T follicular helper cell (primary cell): ENCODE data around the gene APOF.
"Not testable (repeated sequence)": the region's sequence is repeated elsewhere in the genome, so short reads cannot be mapped to it uniquely, and the experiment has no call there.

Source experiments
- DNase-seq: peaks from one replicate; pipeline ENCODE4 v3.0.0-alpha.2; 2020; ENCODE audit warnings: low read depth
- total RNA-seq, 2 experiments: gene quantifications; one replicate each; lab custom pipeline; 2026; lab: John Stamatoyannopoulos, UW

APOF gene
- 0 to 0.04 reads per million in 2 experiments for total RNA-seq

DNA sequence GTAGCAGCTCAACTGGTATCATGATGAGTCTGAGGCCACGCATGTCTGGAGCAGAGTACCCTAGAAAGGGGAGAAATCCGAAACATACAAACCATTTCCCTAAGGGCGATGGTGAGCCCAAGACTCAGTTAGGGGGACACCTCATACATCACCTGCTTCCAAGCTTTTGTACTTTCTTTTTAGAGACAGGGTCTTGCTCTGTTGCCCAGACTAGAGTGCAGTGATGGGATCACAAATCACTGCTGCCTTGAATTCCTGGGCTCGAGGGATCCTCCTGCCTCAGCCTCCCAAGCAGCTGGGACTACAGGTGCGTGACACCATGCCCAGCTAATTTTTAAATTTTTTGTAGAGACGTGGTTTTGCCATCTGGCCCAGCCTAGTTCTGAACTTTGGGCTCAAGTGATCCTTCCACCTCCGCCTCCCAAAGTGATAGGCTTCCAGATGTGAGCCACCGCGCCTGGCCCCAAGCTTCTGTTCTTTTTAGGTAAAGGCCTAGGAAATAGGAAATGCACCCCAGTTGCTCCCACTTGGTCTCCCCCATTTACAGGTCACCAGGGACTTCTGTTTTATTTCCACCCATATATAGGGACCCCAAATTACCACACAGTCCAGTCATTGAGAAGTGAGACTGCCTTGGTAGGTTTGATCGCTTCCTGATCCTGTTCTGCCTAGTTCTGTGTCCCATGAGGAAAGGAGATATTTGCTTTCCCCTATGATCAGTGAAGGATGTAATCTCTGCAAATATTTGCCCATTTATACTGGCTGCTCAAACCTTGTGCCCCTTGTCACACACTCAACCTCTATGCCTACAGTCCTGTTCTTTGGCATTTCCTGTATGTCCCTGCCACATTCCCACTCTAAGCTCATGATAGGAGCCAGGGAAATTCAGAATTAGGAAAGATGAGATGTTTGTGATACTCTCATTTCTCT is at the start of gene APOF:
Gene APOF (minus strand): TSS at position 728 of the 930 bp plus-strand sequence. CDS start 112 bp downstream, at position 616.
- no peak for DNase-seq

DNA sequence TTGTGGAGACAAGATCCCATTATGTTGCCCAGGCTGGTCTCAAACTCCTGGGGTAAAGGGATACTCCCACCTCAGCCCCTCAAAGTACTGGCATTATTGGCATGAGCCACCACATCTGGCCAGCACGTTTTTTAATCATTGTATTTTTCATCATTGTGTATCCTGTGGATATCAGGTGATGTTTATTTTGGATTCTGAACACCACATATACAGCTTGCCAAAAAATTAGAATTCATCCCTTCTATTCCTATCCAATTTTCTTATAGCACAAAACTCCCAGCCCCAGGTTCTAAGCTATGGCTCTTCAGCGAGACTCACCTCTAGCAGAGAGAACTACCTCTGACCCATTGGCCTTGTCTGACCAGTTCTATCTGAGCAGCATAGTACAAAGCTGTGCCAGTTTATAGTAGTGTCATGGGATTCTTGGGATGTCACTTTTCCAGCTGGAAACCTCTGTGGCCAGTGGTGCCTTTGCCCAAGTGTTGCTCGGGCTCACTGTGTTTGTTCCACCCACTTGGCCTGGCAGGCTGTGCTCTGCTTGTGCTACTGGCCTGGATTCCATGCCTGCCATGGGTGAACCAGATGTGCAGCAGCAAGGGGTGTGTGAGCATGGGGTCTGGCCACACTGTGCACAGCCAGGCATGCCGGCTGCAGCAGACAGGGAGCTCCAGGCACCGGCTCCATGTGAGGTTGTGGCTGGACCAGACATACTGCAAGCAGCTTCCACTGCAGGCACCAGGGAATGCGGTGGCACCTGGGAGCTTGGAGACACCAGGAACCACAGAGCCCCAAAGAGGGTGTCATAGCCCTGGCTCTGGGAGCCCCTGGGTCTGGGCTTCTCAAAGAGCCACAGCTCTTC is 49.4 kb upstream of the APOF start:
- no peak for DNase-seq

DNA sequence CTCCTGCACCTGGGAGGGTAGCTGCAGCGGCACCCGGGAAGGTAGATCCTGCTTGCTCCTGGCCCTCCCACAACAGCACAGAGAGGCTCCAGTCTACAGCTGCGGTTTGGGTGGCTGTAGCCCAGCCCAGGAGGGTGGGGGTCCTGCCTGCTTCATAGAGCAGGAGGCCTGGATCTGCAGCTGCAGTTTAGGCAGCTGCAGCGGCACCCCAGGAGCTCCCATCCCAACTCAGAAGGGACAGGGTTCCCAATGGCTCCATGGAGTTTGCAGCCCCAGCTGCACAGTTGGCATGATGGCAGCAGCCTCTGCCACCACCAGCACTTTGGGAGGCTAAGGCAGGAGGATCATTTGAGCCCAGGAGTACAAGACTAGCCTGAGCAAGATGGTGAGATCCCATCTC is 48.1 kb upstream of the APOF start:
- no peak for DNase-seq

- DNase-seq: no peak
These were observed 46.3 kb upstream of the APOF start for GRCh38 chr12:56408799-56409417.

DNA sequence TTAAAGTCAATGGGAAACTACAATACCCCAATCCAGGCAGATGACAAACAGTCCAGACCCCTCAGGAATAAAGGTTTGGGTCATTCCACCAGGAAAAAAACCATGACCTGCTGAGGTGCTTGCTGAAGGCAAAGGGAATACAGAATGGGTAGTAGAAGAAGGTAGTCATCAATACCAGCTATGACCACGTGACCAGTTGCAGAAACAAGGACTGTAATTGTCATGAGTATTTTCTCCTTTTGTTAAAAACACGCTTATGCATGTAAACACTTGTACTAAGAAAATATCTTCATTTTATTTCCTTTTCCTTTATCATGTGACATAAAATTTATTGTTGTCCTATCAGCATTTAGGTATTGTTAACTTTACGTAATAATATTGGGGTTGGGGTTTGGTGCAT is 41.6 kb upstream of the APOF start:
- not testable (repeated sequence) for DNase-seq

DNA sequence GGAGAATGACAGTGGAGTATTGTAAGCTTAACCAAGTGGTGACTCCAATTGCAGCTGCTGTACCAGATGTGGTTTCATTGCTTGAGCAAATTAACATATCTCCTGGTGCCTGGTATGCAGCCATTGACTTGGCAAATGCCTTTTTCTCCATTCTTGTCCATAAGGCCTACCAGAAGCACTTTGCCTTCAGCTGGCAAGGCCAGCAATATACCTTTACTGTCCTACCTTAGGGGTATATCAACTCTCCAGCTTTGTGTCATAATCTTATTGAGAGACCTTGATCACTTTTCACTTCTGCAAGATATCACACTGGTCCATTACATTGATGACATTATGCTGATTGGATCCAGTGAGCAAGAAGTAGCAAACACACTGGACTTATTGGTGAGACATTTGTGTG is 39.0 kb upstream of the APOF start:
- DNase-seq: not testable (repeated sequence)

GRCh38 chr12:56401125-56401524 is 38.5 kb upstream of the APOF start:
- DNase-seq: not testable (repeated sequence)

DNA sequence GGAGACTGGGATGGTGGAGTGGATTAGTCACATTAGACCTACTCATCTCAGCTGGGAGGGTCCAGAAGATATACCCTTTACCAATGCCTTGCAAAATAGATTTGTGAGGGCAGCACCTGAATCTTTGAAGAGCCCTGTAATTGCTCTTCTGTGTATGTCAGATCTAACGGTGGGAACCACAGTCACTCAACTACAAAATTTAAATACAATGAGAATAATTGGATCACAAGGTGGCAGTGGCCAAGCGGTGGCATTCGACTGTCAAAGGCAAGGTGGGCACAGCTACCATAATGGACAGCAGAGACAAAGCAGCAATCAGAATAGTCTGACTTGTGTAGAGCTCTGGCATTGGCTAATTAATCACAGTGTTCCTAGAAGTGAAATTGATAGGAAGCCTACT is 36.8 kb upstream of the APOF start:
- not testable (repeated sequence) for DNase-seq

DNA sequence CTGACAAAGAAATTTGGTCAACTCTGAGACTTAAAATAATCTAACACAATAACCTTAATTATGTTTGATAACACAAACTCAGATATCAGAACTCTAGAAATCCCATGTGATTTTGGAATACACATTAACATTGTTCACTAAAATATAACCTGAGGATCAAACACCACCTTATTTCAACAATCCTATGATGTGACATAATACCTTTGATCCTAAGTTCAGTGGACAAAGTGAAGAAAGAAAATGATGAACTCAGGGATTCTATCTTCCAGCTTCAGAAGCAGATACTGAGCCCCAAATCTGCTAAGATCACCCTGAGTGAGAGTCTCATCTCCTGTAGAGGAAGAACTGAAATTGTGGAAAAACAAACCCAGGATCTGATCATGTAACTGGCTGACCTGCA is 35.7 kb upstream of the APOF start:
- no peak for DNase-seq

DNA sequence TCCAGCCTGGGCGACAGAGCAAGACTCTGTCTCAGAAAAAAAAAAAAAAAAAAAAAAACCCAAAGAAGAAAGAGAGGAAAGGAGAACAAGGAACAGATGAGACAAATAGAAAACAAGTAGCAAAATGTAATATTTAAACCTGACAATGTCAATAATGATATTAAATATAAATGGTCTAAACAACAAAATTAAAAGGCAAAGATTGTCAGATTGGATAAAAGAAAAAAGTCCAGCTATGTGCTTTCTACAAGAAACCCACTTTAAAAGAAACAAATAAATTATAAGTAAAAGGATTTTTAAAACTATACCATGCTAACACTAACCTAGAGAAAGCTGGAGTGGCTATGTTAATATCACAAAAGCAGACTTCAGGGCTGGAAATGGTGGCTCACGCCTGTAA is 29.7 kb upstream of the APOF start:
- no peak for DNase-seq

DNA sequence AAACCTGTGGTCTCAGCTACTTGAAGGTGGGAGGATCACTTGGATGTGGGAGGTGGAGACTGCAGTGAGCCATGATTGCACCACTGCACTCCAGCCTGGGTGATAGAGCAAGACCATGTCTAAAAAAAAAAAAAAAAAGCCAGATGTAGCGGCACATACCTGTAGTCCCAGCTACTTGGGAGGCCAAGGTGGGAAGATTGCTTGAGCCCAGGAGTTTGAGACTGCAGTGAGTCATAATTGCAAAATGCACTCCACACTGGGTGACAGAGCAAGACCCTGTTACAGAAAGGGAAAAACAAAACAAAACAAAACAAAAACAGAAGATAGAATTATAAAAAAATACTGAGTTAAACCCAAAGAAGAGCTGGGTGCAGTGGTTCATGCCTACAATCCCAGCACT is 29.1 kb upstream of the APOF start:
- DNase-seq: no peak

GRCh38 chr12:56389412-56389811 is 26.8 kb upstream of the APOF start:
- no peak for DNase-seq

GRCh38 chr12:56387152-56387736 is 24.6 kb upstream of the APOF start:
- no peak for DNase-seq

GRCh38 chr12:56385873-56386272 is 23.2 kb upstream of the APOF start:
- no peak for DNase-seq

- DNase-seq: no peak
These were observed 20.0 kb upstream of the APOF start for GRCh38 chr12:56382611-56383010.

GRCh38 chr12:56377989-56378316 is 15.3 kb upstream of the APOF start:
- no peak for DNase-seq

DNA sequence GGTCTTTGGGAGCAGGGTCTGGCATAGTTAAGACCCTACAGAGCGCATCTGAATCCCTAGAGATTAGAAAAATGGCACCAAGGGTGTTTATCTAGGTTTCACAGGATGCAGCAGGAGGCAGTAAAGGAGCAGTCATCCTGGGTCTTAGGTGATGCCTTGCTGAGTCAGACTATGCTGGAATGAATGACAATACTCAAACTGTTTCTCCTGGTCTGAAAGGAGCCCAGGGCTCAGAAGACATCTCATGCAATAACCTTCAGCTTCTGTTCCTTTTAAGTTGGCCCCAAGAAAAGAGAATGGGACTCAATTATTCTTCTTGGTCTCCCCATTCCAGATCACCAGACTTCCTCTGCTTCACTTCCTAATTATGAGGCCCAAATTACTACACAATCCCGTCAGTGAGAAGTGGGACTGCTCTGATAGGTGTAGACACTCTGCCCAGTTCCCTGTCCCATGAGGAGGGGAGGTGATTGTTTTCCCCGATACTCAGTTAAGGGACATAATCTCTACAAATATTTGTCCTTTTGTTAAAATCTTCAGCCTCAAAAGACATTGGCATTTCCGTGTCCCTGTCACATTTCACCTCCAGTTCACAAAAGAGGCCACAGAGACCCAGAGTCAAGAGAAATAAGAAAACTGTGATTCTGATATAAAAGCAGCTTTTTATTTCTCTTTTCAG is 14.8 kb upstream of the APOF start:
- DNase-seq: no peak

GRCh38 chr12:56375598-56376434 is 13.2 kb upstream of the APOF start:
- DNase-seq: no peak

DNA sequence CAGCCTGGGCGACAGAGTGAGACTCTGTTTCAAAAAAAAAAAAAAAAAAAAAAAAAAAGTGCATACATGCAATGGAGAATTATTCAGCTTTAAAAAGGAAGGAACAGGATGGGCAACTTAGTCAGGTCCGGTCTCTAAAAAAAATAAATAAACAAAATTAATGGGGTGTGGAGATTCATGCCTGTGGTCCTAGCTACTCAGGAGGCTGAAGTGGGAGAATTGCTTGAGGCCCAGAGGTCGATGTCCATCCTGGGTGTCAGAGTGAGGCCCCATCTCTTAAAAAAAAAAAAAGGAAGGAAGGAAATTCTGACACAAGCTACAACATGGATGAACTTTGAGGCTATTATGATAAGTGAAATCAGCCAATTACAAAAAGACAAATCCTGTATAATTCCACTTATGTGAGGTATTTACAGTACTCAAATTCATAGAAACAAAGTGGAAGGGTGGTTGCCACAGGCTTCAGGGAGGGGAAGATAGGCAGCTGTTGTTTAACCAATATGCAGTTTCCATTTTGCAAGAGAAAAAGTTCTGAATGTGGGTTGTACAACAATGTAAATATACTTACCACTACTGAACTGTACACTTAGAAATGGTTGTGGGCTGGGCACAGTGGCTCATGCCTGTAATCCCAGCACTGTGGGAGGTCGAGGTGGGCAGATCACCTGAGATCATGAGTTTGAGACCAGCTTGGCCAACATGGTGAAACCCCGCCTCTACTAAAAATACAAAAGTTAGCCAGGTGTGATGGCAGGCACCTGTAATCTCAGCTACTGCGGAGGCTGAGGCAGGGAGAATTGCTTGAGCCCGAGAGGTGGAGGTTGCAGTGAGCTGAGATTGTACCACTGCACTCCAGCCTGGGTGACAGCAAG is 12.3 kb upstream of the APOF start:
- DNase-seq: no peak

DNA sequence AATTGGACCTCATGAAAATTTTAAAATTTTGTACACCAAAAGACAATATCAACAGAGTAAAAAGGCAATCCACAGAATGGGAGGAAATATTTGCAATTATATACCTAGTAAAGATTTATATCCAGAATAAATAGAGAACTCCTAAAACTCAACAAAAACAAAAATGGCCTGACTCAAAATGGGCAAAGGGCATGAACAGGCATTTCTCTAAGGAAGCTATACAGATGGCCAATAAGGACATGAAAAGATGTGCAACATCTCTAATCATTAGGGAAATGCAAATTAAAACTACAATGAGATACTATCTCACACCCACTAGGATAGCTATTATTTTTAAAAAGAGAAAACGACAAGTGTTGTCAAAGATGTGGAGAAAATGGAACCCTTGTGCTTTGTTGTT is 10.9 kb upstream of the APOF start:
- no peak for DNase-seq
